Left kidney (tissue), 2 donors: ENCODE results near the gene HERPUD1. TPM values are rescaled to one million over a fixed set of nuclear protein-coding genes. Genes with fewer than 3 reads are reported as not detected.
A peak's percentile ranks its signal among the peaks of the same experiment; 100 is the strongest.
"Not testable (repeated sequence)": the region's sequence is repeated elsewhere in the genome, so short reads cannot be mapped to it uniquely, and the experiment has no call there.

Source experiments
- DNase-seq: peaks from one replicate; pipeline ENCODE4 v3.0.0-alpha.2; 2013
- polyA plus RNA-seq: library from polyadenylated mRNA; unstranded; fragments of 120-200 nt; gene quantifications from one replicate; pipeline ENCODE4 v1.2.1, GENCODE V29; 2013; ENCODE audit not compliant: insufficient read length

The HERPUD1 gene
- polyA plus RNA-seq, 1 donor = 117 TPM

DNA sequence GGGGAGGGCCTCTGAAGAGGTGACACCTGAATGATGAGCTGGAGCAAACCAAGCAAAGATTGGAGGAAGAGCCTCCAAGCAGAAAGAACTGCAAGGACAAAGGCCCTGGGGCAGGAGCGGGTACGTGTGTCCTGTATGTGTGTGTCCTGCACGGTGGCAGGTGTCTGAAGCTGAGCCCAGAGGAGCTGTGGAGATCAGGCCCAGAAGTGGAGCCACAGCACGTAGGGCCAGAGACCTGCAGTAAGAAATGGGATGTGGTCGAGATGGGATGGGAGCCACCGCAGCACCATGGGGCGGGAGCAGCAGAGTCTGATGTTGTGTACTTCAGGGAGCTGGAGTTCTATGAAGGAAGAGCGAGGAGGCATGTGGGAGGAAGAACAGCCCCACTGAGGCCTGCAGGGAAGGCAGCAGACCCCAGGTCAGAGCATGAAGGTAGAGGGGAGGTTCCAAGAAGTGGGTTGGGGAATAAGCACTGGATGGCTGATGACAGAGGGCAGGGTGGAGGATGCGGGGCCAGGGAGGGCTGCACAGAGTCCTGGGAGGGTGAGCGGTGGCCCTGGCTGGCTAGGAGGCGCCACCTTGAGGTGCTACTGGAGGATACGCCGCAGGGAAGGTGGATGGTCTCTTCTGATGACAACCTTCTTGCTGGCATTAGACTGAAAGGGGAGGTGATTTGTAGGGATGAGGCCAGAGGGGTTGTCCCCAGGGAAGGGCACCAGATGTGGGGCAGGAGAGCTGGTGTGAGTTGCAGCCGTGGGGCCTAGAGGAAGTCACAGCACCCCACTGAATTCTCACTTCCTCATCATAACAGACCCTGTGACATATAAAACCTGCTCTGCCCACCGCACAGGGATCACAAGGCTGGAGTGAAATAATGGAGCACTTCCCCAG, 19.2 kb downstream of the HERPUD1 start:
- peak; percentile 33 for DNase-seq

DNA sequence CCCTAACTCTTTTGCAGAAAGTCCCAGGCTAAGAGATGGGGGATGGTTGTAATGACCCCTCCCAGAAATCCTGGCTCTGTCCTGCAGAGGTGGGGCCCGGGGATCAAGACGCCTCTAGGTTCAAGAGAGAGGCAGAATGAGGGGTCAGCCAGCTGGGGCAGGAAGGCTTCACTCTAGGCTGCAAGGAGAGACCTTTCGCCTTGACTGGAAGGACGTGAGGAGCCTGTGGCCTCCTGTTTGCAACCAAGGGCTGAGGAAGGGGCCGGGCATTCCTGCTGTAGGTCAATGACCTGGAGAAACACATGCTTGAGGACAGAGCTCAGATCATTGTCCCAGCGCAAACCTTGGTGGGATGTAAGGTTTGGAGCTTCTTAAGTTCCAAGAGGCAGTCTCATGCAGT, 21.1 kb downstream of the HERPUD1 start:
- no peak for DNase-seq

DNA sequence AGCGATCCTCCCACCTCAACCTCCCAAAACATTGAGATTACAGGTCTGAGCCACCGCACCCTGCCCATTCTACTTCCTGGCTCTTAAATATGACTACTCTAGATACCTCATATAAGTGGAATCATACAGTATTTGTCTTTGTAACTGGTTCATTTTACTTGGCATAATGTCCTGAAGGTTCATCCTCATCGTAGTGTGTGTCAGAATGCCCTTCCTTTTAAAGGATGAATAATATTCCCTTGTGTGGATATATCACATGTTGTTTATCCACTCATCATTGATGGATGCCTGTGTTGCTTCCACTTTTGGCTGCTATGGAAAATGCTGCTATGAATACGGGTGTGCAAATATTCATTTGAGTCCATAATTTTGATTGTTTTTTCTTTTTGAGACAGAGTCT, 24.1 kb downstream of the HERPUD1 start:
- DNase-seq = no peak

DNA sequence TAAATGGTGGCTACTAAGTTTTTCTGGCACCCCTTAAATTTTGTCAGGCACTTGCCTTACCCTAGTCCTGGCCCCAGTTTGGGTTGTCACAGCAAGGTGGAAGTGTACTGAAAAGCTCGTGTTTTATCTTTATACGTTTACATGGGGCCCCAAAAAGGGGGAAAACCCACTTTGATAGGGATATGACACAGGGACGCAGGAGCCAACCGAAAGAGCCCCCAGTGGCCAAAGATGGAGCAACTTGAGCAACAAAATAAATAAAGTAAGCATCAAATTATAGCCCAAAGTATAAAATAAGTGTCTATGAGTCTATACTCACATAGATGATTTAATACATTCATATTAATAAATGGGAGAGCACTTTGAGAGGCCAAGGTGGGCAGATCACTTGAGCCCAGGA, 24.8 kb downstream of the HERPUD1 start:
- no peak for DNase-seq

DNA sequence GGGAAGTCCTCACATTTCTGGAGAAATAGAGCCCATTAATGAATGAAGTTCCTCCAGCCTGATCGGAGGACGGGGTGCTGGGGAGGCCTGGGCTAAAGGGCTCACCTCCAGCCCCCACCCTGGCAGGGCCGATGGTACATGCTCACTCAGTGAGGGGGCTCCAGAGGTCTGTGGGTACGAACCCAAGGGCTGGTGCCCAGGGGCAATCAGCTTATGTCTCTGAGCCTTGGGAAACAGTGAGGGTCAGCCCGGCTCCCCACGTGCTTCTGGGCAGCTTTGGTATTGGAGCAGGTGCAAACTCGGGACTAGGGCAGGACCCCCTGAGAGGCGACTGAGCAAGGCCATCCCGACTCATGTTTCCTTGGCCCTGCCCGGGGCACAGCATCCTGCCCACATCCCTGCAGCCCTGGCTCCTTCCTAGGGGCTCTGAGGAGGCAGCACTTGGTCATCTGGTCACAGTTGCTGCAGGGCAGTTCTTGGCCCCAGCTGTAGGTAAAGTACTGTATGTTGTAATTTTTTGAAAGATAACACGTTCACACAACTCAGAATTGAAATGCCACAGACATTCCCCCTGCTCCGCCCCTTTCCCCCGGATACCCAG, 28.8 kb downstream of the HERPUD1 start:
- DNase-seq = no peak

DNA sequence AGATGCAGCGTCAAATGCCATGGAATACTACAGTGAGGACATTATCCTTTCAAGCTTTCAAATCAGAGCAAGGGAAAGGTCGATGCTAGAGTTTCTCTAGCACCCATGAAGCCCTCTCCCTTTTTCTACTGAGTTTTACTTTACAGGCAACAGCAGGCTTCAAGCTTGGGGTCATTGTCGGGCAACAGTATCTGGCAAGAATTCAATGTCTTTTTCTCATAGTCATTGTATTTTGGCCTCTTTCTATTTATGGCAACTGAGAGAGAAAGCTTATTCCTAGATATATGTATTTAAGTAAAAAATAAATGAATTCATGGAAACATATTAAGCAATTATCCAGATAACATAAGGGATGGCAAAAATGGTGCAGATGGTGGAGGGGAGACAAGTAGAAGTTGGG, 29.4 kb downstream of the HERPUD1 start:
- peak; percentile 21 for DNase-seq

DNA sequence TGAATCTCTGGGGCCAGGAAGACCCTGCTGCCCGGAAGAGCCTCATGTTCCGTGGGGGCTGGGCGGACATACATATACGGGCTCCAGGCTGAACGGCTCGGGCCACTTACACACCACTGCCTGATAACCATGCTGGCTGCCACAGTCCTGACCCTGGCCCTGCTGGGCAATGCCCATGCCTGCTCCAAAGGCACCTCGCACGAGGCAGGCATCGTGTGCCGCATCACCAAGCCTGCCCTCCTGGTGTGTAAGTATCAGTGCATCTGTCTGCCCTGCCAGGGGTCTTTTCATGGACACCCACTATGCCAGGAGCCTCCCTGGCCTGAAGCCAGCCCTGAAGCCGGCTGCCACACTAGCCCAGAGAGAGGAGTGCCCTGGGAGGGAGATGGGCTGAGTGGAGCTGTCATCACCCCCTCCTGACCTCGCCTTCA, 29.9 kb downstream of the HERPUD1 start, which contains the start of gene CETP:
CETP (plus strand) TSS at position 100 of the 431 bp plus-strand sequence; CDS start at position 130, 30 bp downstream.
- no peak for DNase-seq

DNA sequence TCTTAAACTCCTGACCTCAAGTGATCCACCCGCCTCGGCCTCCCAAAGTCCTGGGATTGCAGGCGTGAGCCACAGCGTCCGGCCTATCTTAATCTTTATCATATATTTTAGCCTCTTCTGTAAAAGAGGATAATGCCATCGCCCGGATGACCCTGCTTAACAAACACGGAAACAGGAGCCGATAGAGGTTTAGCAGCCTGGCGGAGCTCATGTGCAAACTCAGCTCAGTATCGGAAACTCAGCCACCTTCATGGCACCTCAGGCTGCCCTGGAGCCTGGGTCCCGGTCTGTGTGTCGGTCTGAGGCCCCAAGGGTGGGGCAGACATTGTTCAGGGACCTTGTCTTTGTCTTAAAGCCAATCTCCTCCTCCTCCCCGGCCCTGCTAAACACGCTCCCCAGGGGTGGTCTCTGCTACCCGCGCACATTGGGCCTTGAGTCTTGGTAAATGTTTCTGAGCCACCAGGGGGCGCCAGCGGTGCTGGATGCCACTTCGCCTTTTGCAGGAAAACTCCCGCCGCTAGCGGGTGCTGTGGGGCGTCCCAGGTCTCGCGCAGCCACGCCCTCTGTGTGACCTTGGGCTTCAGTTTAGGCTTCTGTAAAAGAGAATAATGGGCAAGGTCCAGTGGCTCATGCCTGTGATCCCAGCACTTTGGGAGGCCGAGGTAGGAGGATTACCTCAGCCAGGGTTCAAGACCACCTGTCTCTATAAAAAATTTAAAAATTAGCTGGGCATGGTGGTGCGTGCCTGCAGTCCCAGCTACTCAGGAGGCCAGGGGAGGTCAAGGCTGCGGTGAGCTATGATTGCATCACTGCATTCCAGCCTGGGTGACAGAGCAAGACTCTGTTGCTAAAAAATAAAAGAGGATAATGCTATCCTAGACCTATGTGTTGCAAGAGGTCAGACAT, 32.6 kb downstream of the HERPUD1 start:
- peak; percentile 70 for DNase-seq

DNA sequence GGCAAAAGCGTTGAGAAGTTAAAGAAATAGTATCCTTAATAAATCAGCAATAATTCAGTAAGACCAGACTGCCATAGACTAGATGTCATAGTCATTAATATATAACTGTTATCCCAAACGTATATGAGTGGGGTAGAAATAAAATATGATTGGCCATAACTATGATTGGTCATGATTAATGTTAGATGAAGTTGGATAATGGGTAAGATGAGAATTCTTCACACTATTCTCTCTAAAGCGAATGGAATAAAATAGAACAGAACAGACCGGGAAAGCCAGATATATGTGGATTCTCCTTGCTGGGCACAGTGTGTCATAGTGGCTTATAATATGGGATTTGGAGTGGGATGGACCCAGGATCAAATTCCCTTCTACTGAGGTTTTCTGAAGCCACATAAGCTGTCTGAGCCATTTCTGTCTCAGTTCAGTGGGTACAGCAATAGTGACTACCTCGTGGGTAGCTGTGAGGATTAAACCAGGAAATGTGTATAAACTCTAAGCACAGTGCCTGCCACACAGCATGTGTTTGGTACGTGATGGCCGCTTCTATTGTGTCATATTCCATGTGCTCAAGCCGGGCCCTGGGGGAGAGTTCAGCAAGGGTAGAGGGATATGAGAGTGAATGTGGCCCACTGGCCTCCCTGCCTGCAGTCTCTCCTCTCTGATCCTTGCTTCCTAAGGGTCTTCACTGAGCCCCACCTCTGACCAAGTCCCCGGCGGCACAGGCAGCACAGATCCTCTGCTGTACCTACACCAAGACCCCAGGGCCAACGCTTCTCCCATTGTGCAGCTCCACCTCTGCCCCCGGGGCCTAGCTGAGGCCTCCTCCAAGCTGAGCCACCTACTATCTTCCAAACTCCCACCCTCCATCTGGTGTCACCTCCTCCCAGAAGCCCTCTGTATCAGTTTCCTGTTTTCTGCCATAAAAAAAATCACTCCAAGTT, 33.5 kb downstream of the HERPUD1 start:
- DNase-seq = no peak

DNA sequence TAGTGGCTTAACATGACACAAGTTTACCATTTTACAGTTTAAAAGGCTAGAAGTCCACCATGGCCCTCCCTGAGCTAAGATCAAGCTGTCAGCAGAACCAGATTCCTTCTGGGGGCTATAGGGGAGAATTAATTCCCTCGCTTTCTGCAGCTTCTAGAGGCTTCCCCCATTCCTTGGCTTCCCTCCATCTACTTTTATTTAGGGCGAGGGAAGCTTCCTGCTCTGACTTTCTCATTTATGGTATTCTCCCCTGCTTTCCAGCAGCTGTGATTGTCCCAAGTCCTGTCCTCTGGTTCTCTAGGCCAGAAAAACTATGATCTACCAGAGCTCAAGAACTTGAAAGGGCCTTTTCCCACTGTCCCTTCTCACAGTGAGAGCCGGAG, 34.1 kb downstream of the HERPUD1 start:
- DNase-seq = peak; percentile 47

DNA sequence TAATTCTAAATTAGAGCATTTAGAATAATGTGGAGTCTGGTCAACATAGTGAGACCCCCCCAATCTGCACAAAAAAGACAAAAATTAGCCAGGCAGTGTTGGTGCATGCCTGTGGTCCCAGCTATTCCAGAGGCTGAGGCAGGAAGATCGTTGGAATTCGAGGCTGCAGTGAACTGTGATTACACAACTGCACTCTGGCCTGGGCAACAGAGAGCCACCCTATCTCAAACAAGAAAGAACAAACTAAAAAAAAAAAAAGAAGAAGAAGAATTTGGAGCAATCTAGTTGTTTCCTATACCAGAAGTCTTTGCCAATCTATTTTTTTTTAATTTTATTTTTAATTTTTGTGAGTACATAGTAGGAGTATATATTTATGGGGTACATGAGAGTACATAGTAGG, 35.8 kb downstream of the HERPUD1 start:
- DNase-seq = no peak

DNA sequence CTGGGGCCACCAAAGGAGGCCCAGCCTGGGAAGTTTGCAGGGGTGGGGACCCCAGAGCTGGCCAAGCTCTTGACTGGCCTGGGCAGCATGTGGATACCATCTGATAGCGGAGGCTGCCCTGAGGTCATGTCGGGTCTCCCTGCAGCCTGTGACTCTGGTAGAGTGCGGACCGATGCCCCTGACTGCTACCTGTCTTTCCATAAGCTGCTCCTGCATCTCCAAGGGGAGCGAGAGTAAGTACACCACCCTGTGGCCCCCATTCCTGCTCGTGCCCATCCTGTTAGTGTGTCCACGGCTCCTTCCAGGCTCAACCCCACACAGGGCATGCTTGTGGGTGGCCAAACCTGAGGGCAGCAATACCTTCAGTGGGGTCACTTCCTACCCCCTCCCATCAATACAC, 37.8 kb downstream of the HERPUD1 start:
- DNase-seq = no peak

DNA sequence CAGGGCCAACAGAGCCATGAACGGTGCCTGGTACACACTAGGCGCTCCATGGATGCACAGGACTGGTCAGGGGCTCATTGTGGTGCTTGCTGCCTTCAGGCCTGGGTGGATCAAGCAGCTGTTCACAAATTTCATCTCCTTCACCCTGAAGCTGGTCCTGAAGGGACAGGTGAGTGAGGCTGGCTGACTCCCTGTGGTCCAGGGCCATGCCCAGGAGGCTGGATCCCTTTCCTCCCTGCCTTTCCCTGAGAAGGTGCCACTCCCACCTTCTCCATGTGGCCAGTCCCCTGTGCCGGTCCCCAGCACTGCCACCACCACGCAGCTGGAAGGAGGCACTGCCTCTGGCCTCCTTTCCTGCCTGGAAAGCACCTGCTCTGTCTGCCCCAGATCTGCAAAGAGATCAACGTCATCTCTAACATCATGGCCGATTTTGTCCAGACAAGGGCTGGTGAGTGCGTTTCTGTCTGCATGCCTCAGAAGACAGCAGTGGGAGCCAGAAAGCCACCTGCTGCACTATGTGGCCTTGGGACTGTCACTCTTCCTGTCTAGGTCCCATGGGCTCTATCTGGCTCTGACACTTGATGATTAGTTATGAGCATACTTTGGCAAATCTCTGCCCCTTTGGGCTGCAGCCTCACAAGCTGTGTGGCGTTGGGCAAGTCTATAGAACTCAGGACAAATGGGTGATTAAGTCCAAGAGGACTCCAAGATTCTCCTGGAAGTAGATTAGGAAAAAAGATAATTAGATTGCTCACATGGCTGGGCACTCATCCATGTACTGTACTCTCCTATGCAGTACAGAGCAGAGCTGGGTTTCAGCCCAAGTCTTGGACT, 39.2 kb downstream of the HERPUD1 start:
- no peak for DNase-seq

DNA sequence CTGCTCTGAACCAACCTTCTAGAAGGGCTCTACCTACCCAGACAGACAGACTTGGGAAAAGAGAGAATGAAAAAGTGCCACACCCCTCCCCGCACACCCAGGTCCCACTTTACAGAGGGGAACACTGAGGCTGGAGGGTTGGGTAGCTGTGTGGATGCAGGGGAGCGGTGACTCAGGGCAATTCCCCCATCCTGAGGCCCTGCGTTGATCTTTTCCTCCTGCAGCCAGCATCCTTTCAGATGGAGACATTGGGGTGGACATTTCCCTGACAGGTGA, 39.8 kb downstream of the HERPUD1 start:
- no peak for DNase-seq

DNA sequence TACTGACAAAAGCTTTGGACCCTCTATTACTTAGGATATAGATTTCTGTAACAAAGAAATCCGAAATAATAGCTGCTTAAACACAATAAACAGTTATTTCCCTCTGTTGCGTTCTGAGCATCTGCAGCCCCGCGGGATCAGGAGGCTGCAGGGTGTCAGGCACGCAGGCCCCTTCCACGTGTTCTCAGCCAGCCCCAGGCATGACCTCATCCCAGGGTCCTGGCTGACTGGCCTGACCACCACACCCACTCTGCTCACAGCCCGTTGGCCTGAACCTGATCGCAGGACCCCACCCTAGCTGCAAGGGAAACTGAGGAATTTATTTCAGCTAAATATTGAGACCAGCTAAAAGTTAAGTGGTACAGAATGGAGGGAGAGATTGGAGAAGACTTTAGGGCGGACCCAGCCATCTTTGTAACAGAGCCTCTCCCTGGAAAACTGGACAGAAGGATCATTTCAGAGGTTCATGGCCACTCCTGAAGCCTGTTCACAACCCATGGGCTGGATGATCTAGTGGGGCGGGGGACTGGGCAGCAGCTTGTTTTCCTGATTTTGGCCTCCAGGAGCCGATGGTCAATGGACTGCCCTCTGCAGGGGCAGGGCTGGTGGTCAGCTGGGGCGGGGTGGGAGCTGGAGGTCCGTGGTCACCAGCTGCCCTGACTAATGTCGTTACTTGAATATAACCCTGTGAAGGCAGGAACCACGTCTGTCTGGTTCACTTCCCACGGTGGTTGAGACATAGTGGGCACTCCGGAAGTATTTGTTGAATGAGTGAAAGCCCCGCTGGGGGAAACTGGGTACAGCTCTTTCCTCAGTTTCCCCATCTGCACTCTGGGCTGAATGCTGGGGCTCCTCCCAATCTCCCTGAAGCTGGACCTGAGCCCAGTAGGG, 40.7 kb downstream of the HERPUD1 start:
- no peak for DNase-seq

DNA sequence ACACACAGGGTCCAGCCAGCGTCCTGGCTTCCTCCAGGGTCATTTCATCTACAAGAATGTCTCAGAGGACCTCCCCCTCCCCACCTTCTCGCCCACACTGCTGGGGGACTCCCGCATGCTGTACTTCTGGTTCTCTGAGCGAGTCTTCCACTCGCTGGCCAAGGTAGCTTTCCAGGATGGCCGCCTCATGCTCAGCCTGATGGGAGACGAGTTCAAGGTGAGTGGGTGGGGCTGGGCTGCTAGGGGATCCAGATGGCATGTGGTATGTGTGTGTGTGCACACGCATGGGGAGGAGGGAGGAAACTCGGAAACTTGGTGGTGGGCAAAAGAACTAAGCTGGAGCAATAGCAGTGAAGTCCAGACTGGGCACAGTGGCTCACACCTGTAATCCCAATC, 41.4 kb downstream of the HERPUD1 start:
- DNase-seq = no peak

DNA sequence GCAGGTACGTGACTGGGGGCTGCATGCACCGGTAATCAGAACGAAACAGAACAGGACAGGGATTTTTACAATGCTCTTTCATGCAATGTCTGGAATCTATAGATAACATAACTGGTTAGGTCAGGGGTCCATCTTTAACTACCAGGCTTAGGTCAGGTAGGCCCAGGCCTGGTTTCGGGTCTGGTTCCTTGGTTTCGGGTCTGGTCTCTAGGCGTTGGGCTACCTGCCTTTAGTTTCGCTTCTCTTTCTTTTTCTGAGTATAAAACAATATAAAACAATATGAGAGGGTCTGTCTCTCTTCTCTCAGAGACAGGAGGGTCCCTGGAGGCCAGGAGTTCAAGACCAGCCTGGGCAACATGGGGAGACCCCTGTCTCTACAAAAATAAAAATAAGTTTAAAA, 42.0 kb downstream of the HERPUD1 start:
- not testable (repeated sequence) for DNase-seq

DNA sequence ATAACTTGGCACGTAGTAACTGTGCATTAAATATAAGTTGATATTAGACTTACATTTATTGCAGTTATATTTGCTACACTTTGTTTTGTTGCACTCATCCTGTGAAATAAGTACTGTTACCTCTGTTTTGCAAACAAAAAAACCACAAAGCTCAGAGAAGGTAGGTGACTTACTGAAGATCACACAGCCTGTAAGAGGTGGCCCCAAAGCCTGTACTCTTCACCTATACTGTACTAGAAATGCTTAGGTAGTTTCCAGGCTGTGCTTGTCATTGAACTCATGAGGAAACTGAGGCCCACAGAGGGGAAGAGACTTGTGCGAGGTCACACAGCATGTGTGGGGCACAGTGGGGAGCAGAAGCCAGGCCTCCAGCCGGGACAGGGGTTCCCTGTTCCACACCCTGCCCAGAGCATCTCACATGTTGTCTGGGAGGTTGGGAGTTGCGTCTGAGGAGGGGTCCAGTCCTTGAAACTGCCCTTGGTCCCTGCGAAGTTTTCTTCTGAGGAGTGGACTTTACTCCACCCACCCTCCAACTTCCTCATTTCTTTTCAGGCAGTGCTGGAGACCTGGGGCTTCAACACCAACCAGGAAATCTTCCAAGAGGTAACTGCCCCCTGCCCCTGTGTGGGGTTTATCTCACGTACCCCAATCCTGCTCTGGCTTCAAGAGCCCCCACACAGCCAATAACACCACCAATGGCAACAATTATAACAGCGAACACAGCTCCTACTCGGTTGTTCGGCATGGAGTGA, 42.8 kb downstream of the HERPUD1 start:
- DNase-seq = no peak

DNA sequence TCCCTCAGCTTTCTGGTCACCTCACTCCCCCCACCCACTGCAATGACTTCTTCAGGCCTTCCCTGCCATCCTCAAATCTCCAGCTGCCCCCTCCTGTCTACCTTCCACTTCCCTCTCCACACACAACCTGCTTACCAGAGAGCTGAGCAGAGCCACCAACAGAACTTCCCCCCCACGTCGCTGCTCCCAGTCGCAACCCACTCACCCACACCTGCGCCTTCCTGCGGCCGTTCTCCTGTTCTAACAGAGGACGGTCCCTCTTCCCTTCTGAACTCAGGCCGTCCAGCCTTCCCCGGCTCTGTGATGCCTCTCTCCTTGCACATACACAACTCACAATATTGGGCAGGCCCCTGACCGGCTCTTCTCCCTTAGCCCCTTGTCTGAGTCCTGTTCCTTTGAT, 43.8 kb downstream of the HERPUD1 start:
- no peak for DNase-seq
